ENCODE measurements around the gene TTYH3. TPM values are rescaled to one million over a fixed set of nuclear protein-coding genes. Genes with fewer than 3 reads are reported as not detected.

TTYH3 gene
- total and polyA plus RNA-seq, 2 of the 8 experiments (the other 6 are each of a cell fraction or from before 2014, with no cell fraction given), result 66.2 to 169 TPM

DNA sequence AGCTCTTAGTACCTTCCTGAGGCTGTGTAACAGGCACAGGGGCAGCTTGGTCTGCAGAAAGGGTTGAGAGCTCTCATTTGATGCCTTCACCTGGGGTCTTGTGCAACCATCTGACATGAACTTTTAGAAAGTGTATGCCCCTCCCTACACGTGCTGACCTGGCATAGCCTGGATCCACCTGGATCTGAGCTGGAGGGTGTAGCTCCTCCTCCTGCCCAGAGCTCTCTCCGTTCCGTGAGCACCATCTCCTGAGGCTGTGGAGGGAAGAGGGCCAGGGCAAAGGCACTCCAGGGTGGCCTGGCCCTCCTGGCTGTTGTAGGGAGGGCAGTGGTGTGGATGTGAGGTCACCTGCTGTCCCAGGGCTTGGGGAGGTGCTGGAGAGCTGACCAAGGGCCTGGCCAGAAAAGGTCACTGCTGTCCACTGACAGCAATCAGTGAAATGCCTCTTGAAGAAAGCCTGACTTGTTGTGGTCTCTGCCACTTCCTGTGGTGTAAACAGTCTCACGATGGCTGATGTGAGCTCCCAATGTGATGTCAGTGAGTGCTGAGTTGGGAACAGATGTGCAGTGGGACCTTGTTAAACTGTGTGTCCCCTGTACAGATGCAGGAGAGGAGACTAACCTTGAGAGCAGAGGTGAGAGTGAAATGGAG is 79.2 kb downstream of the TTYH3 start:
- H2AK5ac ChIP-seq (ENCODE audit: low read depth, low read length), result no peak overlapping the region
- no peak overlapping the region for H2AFZ ChIP-seq (ENCODE audit: low read length)
- no peak overlapping the region for H3K4me3 ChIP-seq (ENCODE audit: extremely low read depth in 1 of 4, insufficient read depth in 2 of 4, low read depth in 3 of 4, low read length in 4 of 4)
- CTCF ChIA-PET (ENCODE audit: partially characterized antibody), result interaction anchor here (0.7 to 9.1 kb wide), 25 partner anchors 11 to 271 kb away, joined by 3 to 125 read pairs (median 6); partner anchors contain the start of gene AMZ1
- FAIRE-seq, result no peak
- peaks cover 0 to 5% (median under 1%) of the 10 kb centered on the region in 4 experiments; a peak in 2 of 7 replicates for H3K4me1 ChIP-seq (replicated peaks in 1 of 4; ENCODE audit: control insufficient read depth in 3 of 4, insufficient read depth in 4 of 4, low read length in 3 of 4)
- H3K4me2 ChIP-seq (ENCODE audit: insufficient read depth in 1 of 2, low read depth in 2 of 2, low read length in 2 of 2), result no peak overlapping the region
- POLR2A ChIA-PET (ENCODE audit: partially characterized antibody), result interaction anchor here (0.9 to 2.0 kb wide), 6 partner anchors 10 to 208 kb away, joined by 3 to 5 read pairs (median 4); no protein-coding TSS in a partner anchor
- no peak overlapping the region for H3K14ac ChIP-seq (ENCODE audit: insufficient read length)
- H2BK5ac ChIP-seq (ENCODE audit: low read depth, low read length), result no peak overlapping the region
- H3K9ac ChIP-seq (replicated peaks in 1 of 4; ENCODE audit: extremely low read depth in 1 of 4, low read depth in 3 of 4, low read length in 3 of 4), result no peak overlapping the region
- no peak overlapping the region for H2BK20ac ChIP-seq (ENCODE audit: low read length)
- H2BK15ac ChIP-seq (ENCODE audit: low read length), result no peak overlapping the region
- no peak overlapping the region for H3K4ac ChIP-seq (replicated peaks; ENCODE audit: insufficient read length, low read depth, low read length)
- WGBS, 2 experiments (ENCODE audit: extremely low coverage in 1 of 2, insufficient coverage in 1 of 2, insufficient read length in 1 of 2, insufficient replicate concordance in 2 of 2, low coverage in 1 of 2, low lambda C conversion rate in 2 of 2, missing lambda C conversion rate in 1 of 2), result 62% methylated on average over 4 of the region's 4 CpGs; no CpG with 5 or more reads in 1 of the 2 experiments
- H3K23me2 ChIP-seq (ENCODE audit: low read depth, low read length), result no peaks in the 10 kb centered on the region
- no peaks in the 10 kb centered on the region for H3K79me1 ChIP-seq (ENCODE audit: low read depth, low read length)
- H3K23ac ChIP-seq (ENCODE audit: insufficient read length), result no peak overlapping the region
- no peak overlapping the region for H2BK120ac ChIP-seq (replicated peaks; ENCODE audit: low read depth, low read length)
- TF ChIP-seq KDM4A (IDR thresholded peaks at IDR 0.05; ENCODE audit: low read depth, low read length, severe bottlenecking), result no peak
- TF ChIP-seq CREB1 (IDR thresholded peaks at IDR 0.05), result no peak
- no peak for TF ChIP-seq CEBPB (IDR thresholded peaks at IDR 0.05; ENCODE audit: low read depth, low read length)
- TF ChIP-seq, protein P1, sequence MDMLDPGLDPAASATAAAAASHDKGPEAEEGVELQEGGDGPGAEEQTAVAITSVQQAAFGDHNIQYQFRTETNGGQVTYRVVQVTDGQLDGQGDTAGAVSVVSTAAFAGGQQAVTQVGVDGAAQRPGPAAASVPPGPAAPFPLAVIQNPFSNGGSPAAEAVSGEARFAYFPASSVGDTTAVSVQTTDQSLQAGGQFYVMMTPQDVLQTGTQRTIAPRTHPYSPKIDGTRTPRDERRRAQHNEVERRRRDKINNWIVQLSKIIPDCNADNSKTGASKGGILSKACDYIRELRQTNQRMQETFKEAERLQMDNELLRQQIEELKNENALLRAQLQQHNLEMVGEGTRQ (IDR thresholded peaks at IDR 0.05; ENCODE audit: low read length), result no peak
- TF ChIP-seq JUN (IDR thresholded peaks at IDR 0.05; ENCODE audit: low read depth, low read length), result no peak
- TF ChIP-seq SUZ12 (IDR thresholded peaks at IDR 0.05; ENCODE audit: low read length), result no peak
- no peak for TF ChIP-seq SIRT6 (IDR thresholded peaks at IDR 0.05; ENCODE audit: low read length)
- no peak for TF ChIP-seq BACH1 (IDR thresholded peaks at IDR 0.05; ENCODE audit: low read length)
- no peak for TF ChIP-seq KDM1A (IDR thresholded peaks at IDR 0.05; ENCODE audit: borderline replicate concordance, low read length)
- TF ChIP-seq RXRA (IDR thresholded peaks at IDR 0.05; ENCODE audit: insufficient read depth, low read depth, low read length), result no peak
- H4K5ac ChIP-seq (ENCODE audit: insufficient read length, low read depth, low read length), result no peak overlapping the region
- H2BK12ac ChIP-seq (ENCODE audit: low read depth, low read length), result no peak overlapping the region
- H3K18ac ChIP-seq (ENCODE audit: extremely low read depth, low read length), result no peak overlapping the region
- H3K27me3 ChIP-seq (replicated peaks in 1 of 4; ENCODE audit: control insufficient read depth in 3 of 4, extremely low read depth in 1 of 4, insufficient read depth in 3 of 4, low read length in 3 of 4), result no peaks in the 10 kb centered on the region
- H4K91ac ChIP-seq (replicated peaks; ENCODE audit: insufficient read length, low read length), result no peak overlapping the region
- H3K79me2 ChIP-seq (ENCODE audit: control insufficient read depth in 1 of 2, insufficient read depth in 2 of 2, low read length in 2 of 2), result no peaks in the 10 kb centered on the region
- H3K9me3 ChIP-seq (ENCODE audit: insufficient read depth in 2 of 2, low read depth in 1 of 2, low read length in 1 of 2), result no peaks in the 10 kb centered on the region
- H4K20me1 ChIP-seq (replicated peaks in 1 of 2; ENCODE audit: control insufficient read depth in 1 of 2, insufficient read depth in 2 of 2, low read length in 2 of 2), result peaks cover 1 to 3% of the 10 kb centered on the region in 2 experiments
- no peak overlapping the region for H3K27ac ChIP-seq (ENCODE audit: low read depth, low read length)
- H3K36me3 ChIP-seq (ENCODE audit: control insufficient read depth in 2 of 4, insufficient read depth in 4 of 4, low read length in 3 of 4), result peaks cover 0 to 3% (median 0%) of the 10 kb centered on the region in 4 experiments; a peak in 3 of 8 replicates
- H4K8ac ChIP-seq (ENCODE audit: extremely low read depth, insufficient read depth, low read length), result no peak overlapping the region; the same call in 1 of the 2 replicates
- H3K56ac ChIP-seq (replicated peaks; ENCODE audit: insufficient read length, low read depth, low read length), result no peak overlapping the region
- DNase-seq (ENCODE audit: low read depth in 1 of 2, low spot score in 2 of 2), result no peak

Data from H1 (cell line).